Measurements from ENCODE around the gene SPINK4.
A peak's percentile ranks its signal among the peaks of the same experiment; 100 is the strongest.

Gene SPINK4

DNA sequence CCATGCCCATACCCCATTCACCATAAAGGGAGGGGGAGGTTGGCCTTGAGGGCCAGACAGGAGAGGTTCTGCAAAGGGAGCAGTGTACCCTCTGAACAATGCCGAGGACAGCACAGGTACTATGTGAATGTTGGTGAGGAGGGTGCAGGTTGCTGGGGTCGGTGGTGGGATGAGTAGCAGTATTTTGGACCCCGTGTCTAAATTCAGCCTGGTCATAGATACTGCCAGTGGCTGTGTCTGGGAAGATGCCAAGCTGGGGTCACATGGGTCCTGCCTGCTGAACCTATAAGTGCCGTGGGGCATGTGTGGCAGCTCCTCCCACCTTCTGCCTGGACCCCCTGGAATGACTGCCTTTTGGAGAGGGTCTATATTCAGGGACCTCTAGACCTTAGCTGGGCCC lies 11.4 kb upstream of the SPINK4 start:
- Histone ChIP-seq H3K9me3 (ENCODE audit: low read length) (no peaks in the 10 kb centered on the region), H3F3A (ENCODE audit: insufficient read depth, low read length) (no peaks in the 10 kb centered on the region), H3K9ac (ENCODE audit: low read length) (no peak overlapping the region), H3K27ac (ENCODE audit: low read depth, low read length, poor library complexity, severe bottlenecking) (no peak overlapping the region), H3K4me2 (ENCODE audit: low read length) (no peak overlapping the region), H3K4me3 (ENCODE audit: low read depth, low read length, poor library complexity, severe bottlenecking) (no peak overlapping the region), H2AFZ (ENCODE audit: low read length) (no peak overlapping the region), H3K36me3 (ENCODE audit: insufficient read depth, low read length) (no peaks in the 10 kb centered on the region), H3K4me1 (ENCODE audit: insufficient read depth, low read length, severe bottlenecking) (no peaks in the 10 kb centered on the region), H3K79me2 (ENCODE audit: insufficient read depth, low read length) (no peaks in the 10 kb centered on the region), H3K9me2 (ENCODE audit: low read depth, low read length) (no peaks in the 10 kb centered on the region), H4K20me1 (ENCODE audit: insufficient read depth, low read length) (no peaks in the 10 kb centered on the region), H3K27me3 (ENCODE audit: insufficient read depth, low read length) (no peaks in the 10 kb centered on the region; the same call in 1 of the 2 replicates)
- TF ChIP-seq CTCF (IDR thresholded peaks at IDR 0.05; ENCODE audit: low read length) (no peak), EZH2 (IDR thresholded peaks at IDR 0.05; ENCODE audit: borderline replicate concordance, low read length) (no peak)

GRCh38 chr9:33229359-33230114 lies 10.4 kb upstream of the SPINK4 start:
- H3K9ac ChIP-seq (ENCODE audit: low read length), result no peak overlapping the region
- no peak overlapping the region for H2AFZ ChIP-seq (ENCODE audit: low read length)
- H4K20me1 ChIP-seq (ENCODE audit: insufficient read depth, low read length), result no peaks in the 10 kb centered on the region
- TF ChIP-seq CTCF (IDR thresholded peaks at IDR 0.05; ENCODE audit: low read length) (peak; percentile 32; the same call in 1 of the 2 replicates), EZH2 (IDR thresholded peaks at IDR 0.05; ENCODE audit: borderline replicate concordance, low read length) (no peak)
- H3K27ac ChIP-seq (ENCODE audit: low read depth, low read length, poor library complexity, severe bottlenecking), result no peak overlapping the region
- no peaks in the 10 kb centered on the region for H3F3A ChIP-seq (ENCODE audit: insufficient read depth, low read length)
- no peaks in the 10 kb centered on the region for H3K36me3 ChIP-seq (ENCODE audit: insufficient read depth, low read length)
- no peak overlapping the region for H3K4me2 ChIP-seq (ENCODE audit: low read length)
- H3K4me3 ChIP-seq (ENCODE audit: low read depth, low read length, poor library complexity, severe bottlenecking), result no peak overlapping the region
- no peaks in the 10 kb centered on the region for H3K79me2 ChIP-seq (ENCODE audit: insufficient read depth, low read length)
- no peaks in the 10 kb centered on the region for H3K9me3 ChIP-seq (ENCODE audit: low read length)
- H3K4me1 ChIP-seq (ENCODE audit: insufficient read depth, low read length, severe bottlenecking), result no peaks in the 10 kb centered on the region
- H3K9me2 ChIP-seq (ENCODE audit: low read depth, low read length), result no peaks in the 10 kb centered on the region
- no peaks in the 10 kb centered on the region; the same call in 1 of the 2 replicates for H3K27me3 ChIP-seq (ENCODE audit: insufficient read depth, low read length)

- H3K4me2 ChIP-seq (ENCODE audit: low read length), result no peak overlapping the region
- no peaks in the 10 kb centered on the region; the same call in none of the 2 replicates for H3K27me3 ChIP-seq (ENCODE audit: insufficient read depth, low read length)
- no peaks in the 10 kb centered on the region for H3K36me3 ChIP-seq (ENCODE audit: insufficient read depth, low read length)
- H3K9ac ChIP-seq (ENCODE audit: low read length), result no peak overlapping the region
- no peak overlapping the region for H3K27ac ChIP-seq (ENCODE audit: low read depth, low read length, poor library complexity, severe bottlenecking)
- TF ChIP-seq EZH2 (IDR thresholded peaks at IDR 0.05; ENCODE audit: borderline replicate concordance, low read length) (no peak), CTCF (IDR thresholded peaks at IDR 0.05; ENCODE audit: low read length) (no peak)
- no peaks in the 10 kb centered on the region for H3F3A ChIP-seq (ENCODE audit: insufficient read depth, low read length)
- no peaks in the 10 kb centered on the region for H3K79me2 ChIP-seq (ENCODE audit: insufficient read depth, low read length)
- H3K9me3 ChIP-seq (ENCODE audit: low read length), result no peaks in the 10 kb centered on the region
- no peak overlapping the region for H3K4me3 ChIP-seq (ENCODE audit: low read depth, low read length, poor library complexity, severe bottlenecking)
- H3K4me1 ChIP-seq (ENCODE audit: insufficient read depth, low read length, severe bottlenecking), result no peaks in the 10 kb centered on the region
- no peak overlapping the region for H2AFZ ChIP-seq (ENCODE audit: low read length)
- H4K20me1 ChIP-seq (ENCODE audit: insufficient read depth, low read length), result no peaks in the 10 kb centered on the region
- no peaks in the 10 kb centered on the region for H3K9me2 ChIP-seq (ENCODE audit: low read depth, low read length)
These were observed 9.0 kb upstream of the SPINK4 start for GRCh38 chr9:33230756-33231622.

Measured in OCI-LY1 (cell line).